Forelimb muscle (tissue), 1 donor: ENCODE results near the gene ACOXL. TPM values are rescaled to one million over a fixed set of nuclear protein-coding genes. Genes with fewer than 3 reads are reported as not detected.
"Not testable (repeated sequence)": the region's sequence is repeated elsewhere in the genome, so short reads cannot be mapped to it uniquely, and the experiment has no call there.

Source experiments
- DNase-seq: peaks from one replicate; pipeline ENCODE4 v3.0.0-alpha.2; 2013; ENCODE audit warnings: low read depth
- polyA plus RNA-seq: library from polyadenylated mRNA; unstranded; fragments of 120-200 nt; gene quantifications from one replicate; pipeline ENCODE4 v1.2.1, GENCODE V29; 2013; ENCODE audit not compliant: insufficient read length

Gene ACOXL
- polyA plus RNA-seq, 1 donor, result 0.11 TPM

DNA sequence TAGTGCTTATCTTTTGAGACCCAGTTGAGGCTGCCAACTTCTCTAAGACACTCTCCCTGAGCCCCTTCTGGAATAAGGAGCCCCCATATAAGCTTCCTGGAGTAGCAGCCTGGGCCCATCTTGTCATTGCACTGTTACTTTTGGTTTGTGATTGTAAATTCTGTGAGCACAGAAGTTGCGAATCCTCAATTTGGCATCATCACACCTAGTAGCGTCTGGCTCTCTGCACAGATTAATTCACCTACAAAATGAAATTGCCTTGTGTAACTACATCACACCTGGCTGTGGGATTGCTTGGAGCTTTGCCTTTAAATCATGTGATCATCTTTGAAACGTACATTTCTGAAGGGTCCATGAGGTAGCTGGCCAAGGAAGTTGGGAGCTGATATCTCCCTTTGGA lies 195.2 kb downstream of the ACOXL start:
- no peak for DNase-seq

DNA sequence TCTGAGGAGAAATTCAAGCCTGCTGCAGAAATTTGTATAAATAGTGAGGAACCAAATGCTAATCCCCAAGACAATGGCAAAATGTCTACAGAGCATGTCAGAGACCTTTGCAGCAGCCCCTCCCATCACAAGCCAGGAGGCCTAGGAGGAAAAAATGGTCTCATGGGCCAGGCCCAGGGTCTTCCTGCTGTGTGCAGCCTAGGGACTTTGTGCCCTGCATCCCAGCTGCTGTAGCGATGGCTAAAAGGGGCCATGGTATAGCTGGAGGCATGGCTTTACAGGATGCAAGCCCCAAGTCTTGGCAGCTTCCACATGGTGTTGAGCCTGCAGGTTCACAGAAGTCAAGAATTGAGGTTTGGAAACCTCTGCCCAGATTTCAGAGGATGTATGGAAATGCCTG lies 197.2 kb downstream of the ACOXL start:
- DNase-seq, result no peak

DNA sequence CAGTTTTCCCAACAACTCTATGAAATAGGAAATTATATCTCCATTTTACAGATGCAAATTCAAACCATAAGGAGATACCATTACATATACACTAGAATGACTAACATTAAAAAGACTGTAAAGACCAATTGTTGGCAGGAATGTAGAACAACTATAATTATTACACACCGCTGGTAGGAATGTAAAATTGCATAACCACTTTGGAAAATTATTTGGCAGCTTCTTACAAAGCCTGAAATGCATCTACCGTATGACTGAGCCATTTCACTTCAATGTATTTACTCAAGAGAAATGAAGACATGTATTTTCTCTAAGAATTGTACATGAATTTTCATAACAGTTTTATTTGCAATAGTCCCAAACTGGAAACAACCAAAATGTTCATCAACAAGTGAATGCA lies 199.3 kb downstream of the ACOXL start:
- no peak for DNase-seq

DNA sequence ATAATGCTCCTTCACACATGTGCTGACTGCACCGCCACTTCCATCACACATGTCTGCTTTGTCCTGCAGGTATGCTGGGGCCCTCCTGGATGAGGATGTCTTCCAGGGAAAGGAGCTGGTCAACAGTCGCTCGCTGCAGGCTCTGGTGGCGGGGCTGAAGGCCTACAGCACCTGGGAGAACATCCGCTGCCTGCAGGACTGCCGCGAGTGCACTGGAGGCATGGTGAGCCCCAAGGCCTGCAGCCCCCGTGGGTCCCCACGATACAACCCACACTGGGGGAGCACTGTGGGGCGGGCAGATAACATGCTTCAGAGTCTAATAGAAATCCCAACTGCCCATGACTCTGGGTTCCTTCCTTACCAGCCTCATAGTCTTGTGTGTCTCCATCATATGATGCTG lies 201.0 kb downstream of the ACOXL start:
- DNase-seq, result no peak

DNA sequence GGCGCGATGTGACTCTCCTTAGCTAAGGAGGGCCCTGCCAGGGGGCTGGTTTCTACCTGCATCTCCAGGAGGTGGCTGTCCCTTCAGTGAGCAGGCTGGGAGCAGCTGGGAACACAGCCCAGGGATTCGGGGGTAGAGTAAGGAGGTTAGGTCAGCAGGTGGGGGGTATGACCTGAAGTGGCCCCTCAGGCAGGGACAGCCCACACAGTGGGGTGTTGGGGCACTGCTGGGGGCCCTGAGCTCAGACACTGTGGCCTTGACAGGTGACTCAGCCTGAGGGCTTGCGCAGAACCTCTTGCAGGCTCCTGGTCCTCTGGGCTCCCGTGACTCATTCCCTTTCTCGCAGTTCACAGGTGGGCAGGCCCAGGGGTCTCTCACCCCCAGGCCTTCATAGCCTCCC lies 202.6 kb downstream of the ACOXL start:
- DNase-seq, result no peak

DNA sequence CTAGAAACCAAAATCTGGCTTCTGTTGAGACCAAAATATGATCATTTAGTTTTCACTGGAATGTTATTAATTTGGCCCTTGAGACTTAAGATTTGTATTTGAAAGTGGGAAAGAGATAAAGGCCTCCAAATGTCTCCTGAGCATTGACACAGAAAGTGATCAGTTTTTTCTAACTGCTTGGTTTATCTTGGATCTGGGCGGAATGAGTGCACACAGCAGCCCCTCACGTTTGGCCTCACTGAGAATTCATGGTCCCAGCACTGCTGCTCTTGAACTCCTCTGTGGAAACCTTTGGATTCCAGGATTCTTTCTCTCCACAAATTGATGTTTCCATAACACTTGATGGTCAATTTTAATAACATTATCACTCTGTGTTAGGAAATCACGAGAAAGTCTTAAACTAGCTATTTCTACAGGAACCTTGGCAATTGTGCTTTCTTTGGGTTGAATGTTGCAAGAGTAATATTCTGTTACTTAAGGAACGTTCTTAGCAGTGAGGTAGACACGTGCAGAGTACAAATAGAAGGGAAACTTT lies 208.1 kb downstream of the ACOXL start:
- DNase-seq, result no peak

DNA sequence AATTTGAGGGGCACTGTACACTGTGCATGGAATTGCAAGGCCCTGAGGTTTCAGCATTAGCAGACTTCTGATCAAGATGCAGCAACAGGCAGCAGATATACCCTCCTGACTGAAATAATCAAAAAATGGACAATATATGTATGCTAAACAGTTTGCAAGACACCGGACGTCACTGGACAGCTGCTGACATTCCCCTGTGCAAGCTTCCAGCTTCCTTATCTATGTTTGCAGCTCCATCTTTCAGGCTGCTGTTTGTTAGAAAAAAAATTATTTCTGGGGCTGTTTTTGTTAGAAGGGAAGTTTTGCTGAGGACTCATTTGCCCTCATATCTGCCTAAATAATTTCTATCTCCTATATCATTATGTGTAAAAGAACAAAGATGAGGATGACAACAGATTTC lies 208.9 kb downstream of the ACOXL start:
- DNase-seq, result no peak

DNA sequence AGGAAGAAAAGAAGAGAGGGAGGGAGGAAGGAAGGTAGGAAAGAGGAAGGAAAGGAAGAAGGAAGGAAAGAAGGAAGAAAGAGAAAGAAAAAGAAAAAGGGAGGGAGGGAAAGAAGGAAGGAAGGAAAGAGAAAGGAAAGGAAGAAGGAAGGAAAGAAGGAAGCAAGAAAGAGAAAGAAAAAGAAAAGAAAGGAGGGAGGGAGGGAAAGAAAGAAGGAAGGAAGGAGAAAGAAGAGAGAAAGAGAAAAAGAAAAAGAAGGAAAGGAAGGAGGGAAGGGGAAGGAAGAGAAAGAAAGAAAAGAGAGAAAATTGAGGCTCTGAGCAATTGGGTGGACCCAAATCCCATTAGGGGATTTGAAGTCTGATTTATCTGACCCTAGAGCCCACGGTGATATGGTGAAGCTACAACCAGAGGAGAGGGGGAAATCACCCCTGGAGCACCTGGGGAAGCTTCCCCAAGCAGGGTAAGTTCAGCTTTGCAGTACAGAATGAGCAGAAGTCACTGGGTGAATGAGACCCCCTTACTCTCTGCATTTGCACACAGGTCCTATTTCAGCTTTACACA lies 210.8 kb downstream of the ACOXL start:
- no peak for DNase-seq

DNA sequence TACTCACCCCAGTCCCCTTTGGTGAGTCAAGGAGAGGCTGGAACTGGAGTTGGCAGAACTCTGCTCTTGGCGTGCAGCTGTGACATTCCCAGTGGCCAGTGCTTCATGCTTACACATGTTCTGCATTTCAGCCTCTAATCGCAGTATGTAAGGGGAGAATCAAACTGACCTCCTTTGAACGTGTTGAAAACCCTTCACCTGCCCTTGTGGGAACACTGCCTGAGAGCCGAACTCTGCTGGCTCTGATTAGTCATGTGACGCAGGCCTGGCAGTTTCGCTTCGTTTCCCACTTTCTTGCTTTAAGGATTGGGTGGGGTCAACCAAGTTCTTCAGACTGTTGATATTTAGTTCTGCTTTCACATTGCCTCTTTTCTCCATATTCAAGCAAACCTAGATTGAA lies 214.5 kb downstream of the ACOXL start:
- DNase-seq, result no peak

DNA sequence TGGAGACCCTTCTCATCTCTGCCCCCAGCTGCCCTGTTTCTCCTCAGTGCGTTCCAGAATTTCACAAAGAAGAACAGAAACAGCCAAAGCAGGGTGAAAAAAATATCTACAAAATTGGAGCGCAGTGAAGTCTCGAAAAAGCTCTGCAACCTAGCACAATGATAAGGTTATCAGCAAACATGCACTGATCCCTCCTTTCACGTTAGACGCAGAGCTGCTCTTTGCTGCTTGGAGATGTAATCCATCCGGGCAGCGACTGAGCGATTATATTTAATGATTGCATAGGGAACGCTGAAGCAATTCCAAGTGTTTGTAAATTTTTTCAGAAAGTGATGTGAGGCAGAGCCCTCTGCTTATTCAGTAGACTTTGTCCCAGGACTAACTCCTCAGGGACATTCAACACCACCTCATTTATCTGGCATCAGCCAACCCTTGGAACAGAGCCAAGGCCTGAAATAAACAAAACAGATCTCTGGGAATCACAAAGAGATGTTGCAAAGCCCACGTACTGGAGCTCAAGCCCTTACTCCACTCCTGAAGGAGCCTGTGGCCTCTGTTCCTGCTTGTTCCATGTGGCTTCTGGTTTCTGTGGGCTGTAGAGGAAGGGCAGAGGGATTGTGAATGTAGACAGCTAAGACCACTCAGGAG lies 215.8 kb downstream of the ACOXL start:
- DNase-seq, result peak; percentile 50

DNA sequence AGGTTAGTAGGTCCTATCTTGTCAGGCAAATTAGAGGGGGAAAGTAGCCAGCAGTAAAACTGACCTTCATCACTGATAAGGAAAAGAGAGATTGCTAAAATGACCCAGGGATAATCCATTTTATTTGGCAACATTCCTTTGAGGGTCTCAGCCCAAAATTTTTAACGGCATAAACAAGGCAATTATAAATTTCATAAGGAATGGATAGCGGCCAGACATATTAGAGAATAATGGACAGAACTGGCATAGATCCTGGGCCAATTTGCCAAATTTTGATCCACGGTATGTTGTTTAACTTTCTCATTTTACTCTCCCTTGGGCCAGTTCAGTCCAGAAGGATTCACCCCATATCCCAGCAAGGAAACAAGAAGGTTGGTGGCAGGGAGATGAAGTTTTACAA lies 217.9 kb downstream of the ACOXL start:
- DNase-seq, result no peak

DNA sequence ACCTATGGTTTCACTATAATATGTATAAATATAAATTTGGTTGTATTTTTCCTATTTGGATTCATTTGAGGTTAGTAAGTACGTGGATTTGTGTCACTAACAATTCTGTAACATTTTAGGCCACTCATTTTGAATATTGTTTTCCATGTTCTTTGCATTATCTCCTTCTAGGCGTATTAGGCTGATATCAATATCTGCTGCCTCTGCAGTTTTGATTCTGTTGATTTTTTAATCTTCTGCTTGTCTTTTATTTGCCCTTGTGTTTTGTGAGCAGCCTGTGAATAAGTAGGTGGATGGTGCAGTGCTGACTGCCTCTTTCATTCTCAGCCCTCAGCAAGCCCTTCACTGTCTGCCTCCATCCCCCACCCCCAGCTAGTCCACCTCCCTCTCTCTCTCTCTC lies 222.7 kb downstream of the ACOXL start:
- no peak for DNase-seq

DNA sequence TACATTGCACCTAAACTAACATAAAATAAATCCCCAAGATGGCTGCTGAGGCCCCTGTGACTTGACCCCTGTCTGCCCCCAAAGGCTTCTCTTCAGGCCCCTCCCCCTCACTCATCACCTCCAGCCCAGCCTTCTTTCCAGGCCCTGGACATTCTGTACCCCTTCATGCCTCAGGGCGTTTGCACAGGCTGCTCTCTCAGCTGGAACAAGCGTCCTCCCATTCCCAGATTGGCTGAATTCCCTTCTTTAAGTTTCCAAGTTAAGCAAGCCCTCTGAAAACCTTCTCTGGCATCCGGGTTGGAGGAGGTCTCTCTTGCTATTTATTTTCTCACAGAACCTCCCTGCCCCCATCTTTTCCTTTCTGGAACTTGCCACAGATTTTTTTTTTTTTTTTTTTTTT lies 223.2 kb downstream of the ACOXL start:
- no peak for DNase-seq

DNA sequence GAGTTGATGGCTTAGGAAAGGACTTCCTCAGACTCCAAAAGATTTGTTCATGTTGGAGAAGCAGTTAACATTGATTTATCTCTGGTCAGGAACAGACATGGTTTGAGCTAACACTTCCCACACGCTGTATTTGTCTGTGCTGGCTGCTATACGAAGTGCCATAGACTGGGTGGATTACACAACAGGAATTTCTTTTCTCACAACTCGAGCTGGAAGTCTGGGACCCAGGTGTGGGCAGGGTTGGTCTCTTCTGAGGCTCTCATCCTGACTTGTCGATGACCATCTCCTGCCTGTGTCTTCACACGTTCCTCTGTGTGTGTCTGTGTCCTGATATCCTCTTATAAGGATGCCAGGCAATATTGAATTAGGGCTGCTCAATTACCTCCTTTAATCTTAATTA lies 224.9 kb downstream of the ACOXL start:
- DNase-seq, result no peak

DNA sequence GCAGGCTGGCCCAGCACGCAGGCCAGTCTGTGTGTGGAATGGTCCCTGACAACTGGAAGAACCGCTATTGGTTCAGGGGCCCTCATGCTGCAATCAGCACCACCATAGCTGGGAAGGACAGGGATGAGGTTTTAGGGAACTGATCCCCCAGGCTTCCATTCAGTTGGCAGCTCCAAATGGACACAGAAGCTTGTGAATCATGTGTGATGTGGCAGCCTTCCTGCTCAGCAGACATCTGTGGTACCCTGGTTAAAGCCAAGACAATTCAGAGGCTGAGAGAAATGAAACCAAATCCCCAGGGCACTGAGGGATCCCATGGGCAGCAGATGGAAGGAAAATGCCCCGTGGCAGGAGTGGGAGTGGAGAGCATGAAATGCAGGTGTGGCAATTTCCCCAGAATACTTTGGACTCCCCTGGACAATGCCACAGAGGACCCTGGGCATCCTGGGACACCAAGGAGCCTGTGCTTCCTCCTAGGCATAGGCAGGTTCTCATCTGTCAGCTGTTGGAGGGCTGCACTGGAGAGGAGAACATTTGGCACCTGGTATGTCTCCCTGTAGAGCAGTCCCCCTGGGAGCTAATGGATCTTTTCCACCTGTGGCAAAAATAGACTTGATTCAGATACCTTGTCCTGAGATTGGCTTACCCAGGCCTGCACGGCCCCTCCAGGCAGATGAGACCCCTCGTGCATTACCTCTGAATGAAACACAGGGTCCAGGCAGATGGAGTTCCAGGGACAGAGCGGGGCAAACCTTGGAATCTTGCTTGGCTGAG lies 226.2 kb downstream of the ACOXL start:
- no peak for DNase-seq

DNA sequence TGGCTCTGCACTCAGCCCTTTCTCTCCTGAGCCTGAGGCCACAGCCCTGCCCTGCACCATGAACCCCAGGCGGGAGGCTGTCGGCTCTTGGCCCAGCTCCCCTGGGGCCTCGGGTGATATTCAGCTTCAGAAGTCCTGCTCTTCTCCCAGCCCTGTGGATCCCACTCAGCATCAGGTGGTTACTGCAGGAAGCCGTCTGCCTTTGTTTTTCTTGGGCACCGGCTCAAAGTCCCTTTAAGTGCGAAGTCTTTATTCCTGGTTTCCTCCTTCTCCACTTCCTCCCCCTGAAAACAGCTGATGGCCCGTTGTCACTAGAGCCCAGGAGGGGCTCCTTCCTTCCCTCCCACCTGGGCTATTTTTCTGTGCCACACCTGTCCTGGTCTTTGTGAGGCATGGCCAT lies 226.8 kb downstream of the ACOXL start:
- no peak for DNase-seq

DNA sequence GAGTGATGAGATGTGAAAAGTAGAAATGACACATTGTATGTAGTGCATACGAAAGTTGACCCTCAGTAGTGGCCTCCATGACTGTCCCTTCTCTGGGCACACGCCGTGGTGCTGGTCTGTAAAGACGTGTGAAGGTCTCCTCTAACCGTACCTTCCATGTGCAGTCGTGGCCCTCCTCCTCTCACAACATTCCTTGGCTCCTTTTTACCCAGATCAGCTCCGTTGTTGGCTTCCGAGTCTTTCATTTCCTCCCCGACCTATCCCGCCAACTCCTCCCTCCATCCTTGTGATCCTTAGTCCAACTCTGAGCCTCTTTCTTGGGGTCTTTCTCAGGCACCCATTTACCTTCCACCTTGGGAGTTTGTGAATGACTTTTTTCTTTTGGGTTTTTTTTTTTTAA lies 227.9 kb downstream of the ACOXL start:
- DNase-seq, result no peak

DNA sequence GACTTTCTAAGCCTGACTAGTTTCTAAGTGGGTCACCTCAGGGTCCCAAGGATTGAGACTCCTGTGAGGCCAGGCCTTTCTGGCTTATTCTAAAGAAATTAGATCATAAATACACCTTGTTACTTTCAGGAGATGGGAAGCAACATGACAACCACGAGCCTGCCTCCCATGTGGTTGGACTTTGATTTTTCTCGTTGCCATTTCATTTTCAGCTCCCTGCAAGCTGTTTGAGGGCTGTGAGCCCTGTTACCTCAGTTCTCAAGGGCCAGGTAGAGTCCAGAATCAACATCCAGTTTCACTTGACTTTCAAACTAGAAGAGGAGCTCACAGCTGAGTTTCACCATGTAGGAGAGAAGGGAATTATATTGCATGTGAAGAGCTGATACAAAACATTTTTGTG lies 228.6 kb downstream of the ACOXL start:
- DNase-seq, result no peak

DNA sequence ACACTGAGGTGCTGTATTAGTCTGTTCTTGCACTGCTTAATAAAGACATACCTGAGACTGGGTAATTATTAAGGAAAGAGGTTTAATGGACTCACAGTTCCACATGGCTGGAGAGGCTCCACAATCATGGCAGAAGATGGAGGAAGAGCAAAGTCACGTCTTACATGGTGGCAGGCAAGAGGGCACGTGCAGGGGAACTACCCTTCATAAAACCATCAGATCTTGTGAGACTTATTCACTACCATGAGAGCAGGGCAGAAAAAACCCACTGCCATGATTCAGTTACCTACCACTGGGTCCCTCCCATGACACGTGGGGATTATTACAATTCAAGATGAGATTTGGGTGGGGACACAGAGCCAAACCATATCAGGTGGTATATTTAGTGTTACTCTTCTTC lies 229.3 kb downstream of the ACOXL start:
- DNase-seq, result not testable (repeated sequence)

DNA sequence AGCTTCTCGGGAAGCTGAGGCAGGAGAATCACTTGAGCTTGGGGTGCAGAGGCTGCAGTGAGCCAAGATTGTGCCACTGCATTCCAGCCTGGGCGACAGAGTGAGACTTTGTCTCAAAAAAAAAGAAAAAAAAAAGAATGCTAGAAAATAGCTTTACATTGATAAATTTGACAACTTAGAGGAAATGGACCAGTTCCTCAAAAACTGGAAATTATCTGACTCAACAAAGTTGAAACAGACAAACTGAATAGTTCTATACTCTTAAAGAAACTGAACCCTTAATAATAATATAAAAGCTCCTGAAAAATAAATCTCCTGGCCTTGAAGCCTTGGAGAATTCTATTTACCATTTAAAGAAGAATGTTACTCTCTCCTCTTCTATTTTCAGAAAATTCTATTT lies 237.3 kb downstream of the ACOXL start:
- no peak for DNase-seq

DNA sequence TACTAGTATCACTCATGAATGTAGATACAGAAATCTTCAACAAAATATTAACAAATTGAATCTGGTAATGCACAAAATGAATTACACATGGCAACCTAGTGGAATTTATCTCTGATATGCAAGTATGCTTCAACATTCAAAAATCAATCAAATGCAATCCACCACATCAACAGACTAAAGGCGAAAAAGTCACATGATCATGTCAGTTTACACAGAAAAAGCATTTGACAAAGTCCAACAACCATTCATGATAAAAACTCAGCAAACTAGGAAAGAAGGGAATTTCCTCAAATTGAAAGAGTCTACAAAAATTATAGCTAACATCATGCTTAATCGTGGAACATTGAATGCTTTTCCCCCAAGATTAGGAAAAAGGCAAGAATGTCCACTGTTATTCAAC lies 237.8 kb downstream of the ACOXL start:
- no peak for DNase-seq

DNA sequence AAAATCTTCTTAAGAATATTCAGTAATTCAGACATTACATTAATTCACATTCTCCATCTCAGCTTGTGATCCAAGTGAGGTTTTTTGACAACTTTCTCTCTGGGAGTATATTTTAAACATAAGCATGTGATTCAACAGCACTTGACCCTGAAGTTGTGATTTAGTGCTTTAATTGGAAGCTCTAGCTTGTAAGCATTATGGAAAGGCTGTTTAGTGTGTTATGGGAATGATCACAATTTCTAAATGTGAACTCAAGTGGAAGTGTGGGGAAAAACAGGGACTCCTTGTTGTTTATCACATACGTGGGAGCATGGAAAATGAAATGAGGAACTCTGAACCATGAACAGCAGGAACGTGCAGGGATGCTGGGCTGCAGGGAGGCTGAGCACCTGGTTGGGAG lies 239.4 kb downstream of the ACOXL start:
- no peak for DNase-seq

DNA sequence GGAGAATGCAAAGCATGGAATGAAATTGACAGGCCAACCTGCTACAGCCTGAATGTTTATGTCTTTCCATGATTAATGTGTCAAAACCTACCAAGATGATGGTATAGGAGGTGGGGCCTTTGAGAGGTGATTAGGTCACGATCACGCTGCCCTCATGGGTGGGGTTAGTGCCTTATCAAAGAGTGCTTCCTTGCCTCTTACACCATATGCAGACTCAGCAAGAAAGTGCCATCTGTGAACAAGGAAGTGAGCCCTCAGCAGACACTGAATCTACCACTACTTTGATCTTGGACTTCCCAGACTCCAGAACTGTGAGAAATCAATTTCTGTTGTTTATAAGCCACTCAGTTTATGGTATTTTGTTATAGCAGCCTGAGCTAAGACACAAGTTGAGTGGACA lies 240.9 kb downstream of the ACOXL start:
- no peak for DNase-seq
